Lower lobe of right lung (tissue), 2 donors: ENCODE results near the gene ATP10A. TPM values are rescaled to one million over a fixed set of nuclear protein-coding genes. Genes with fewer than 3 reads are reported as not detected.

Experiments
- ATAC-seq, 2 donors: fragments of 200-7000 bp; cut with Tn5 transposase; one replicate each; pipeline ENCODE4 v1.9.1; 2020 to 2022; ENCODE audit warnings: mild to moderate bottlenecking in 2 of 2, moderate library complexity in 2 of 2
- DNase-seq: peaks from one replicate; pipeline ENCODE4 v3.0.0-alpha.2; 2020
- H3K27ac ChIP-seq: fragments of 200-600 bp; one replicate; pipeline ENCODE4 v1.8.0; 2022
- H3K27me3 ChIP-seq: fragments of 200-600 bp; one replicate; pipeline ENCODE4 v1.8.0; 2022; ENCODE audit warnings: low read depth
- H3K36me3 ChIP-seq: fragments of 200-600 bp; one replicate; pipeline ENCODE4 v1.8.0; 2022; ENCODE audit warnings: mild to moderate bottlenecking
- H3K4me1 ChIP-seq: fragments of 200-600 bp; one replicate; pipeline ENCODE4 v1.8.0; 2022
- H3K4me3 ChIP-seq: fragments of 200-600 bp; one replicate; pipeline ENCODE4 v1.8.0; 2022; ENCODE audit warnings: mild to moderate bottlenecking
- H3K9me3 ChIP-seq: fragments of 200-600 bp; one replicate; pipeline ENCODE4 v1.8.0; 2022
- CTCF ChIP-seq: fragments of 200-600 bp; IDR thresholded peaks from one replicate; pipeline ENCODE4 v1.8.0; 2022; ENCODE audit warnings: antibody characterized with exemption, mild to moderate bottlenecking
- intact Hi-C: fragments of 100-400 bp; cut with DNase I; formaldehyde crosslinking; loops from one replicate; pipeline ENCODE4 v1.11.0; 2022
- total RNA-seq: library from RNA; stranded (reverse); fragmentation: NEBNext Ultra II Directional; extraction: Animal tissue kit (Norgen Biotek cat#: 25700); gene quantifications from one replicate; pipeline ENCODE4 v1.2.1, GENCODE V29; 2021
- donor health status: DM: no; HTN: yes; CAD: no; lungs with severe emphysema.

ATP10A gene
- total RNA-seq, 1 donor from 2014 or later: 43.5 TPM

- H3K9me3 ChIP-seq: no peaks in the 10 kb centered on the region
- DNase-seq (no peak), ATAC-seq (no peak)
- no peak overlapping the region for H3K4me3 ChIP-seq
- no peak overlapping the region for H3K27ac ChIP-seq
- H3K4me1 ChIP-seq: no peaks in the 10 kb centered on the region
- no peaks in the 10 kb centered on the region for H3K27me3 ChIP-seq
- no peaks in the 10 kb centered on the region for H3K36me3 ChIP-seq
- intact Hi-C loops: no loop called here
- TF ChIP-seq CTCF: no peak
Measured at GRCh38 chr15:25807063-25807462, 56.1 kb downstream of the ATP10A start.

GRCh38 chr15:25805031-25805430, 58.1 kb downstream of the ATP10A start:
- intact Hi-C loops: no loop called here
- no peak overlapping the region for H3K27ac ChIP-seq
- no peaks in the 10 kb centered on the region for H3K9me3 ChIP-seq
- DNase-seq (no peak), ATAC-seq (peak in 1 of 2 donors; percentile 5)
- H3K27me3 ChIP-seq: no peaks in the 10 kb centered on the region
- no peak for TF ChIP-seq CTCF
- H3K4me3 ChIP-seq: no peak overlapping the region
- H3K36me3 ChIP-seq: no peaks in the 10 kb centered on the region
- no peaks in the 10 kb centered on the region for H3K4me1 ChIP-seq

- H3K27me3 ChIP-seq: no peaks in the 10 kb centered on the region
- no peak overlapping the region for H3K4me3 ChIP-seq
- H3K4me1 ChIP-seq: no peaks in the 10 kb centered on the region
- TF ChIP-seq CTCF: no peak
- ATAC-seq (no peak), DNase-seq (no peak)
- no peak overlapping the region for H3K27ac ChIP-seq
- intact Hi-C loops: no loop called here
- no peaks in the 10 kb centered on the region for H3K36me3 ChIP-seq
- H3K9me3 ChIP-seq: no peaks in the 10 kb centered on the region
Measured at GRCh38 chr15:25804451-25804850, 58.7 kb downstream of the ATP10A start.

- no peak for ATAC-seq
- Histone ChIP-seq H3K27ac (no peak overlapping the region), H3K9me3 (no peaks in the 10 kb centered on the region), H3K27me3 (no peaks in the 10 kb centered on the region), H3K36me3 (no peaks in the 10 kb centered on the region), H3K4me1 (no peaks in the 10 kb centered on the region), H3K4me3 (no peak overlapping the region)
- intact Hi-C loops: no loop called here
- no peak for DNase-seq
- TF ChIP-seq CTCF: no peak
Measured at GRCh38 chr15:25803541-25803940, 59.6 kb downstream of the ATP10A start.

- intact Hi-C loops: no loop called here
- ATAC-seq: no peak
- Histone ChIP-seq H3K9me3 (no peaks in the 10 kb centered on the region), H3K4me1 (no peaks in the 10 kb centered on the region), H3K4me3 (no peak overlapping the region), H3K27ac (no peak overlapping the region), H3K27me3 (no peaks in the 10 kb centered on the region), H3K36me3 (no peaks in the 10 kb centered on the region)
- DNase-seq: no peak
- TF ChIP-seq CTCF: no peak
Measured at GRCh38 chr15:25803036-25803435, 60.1 kb downstream of the ATP10A start.

GRCh38 chr15:25802285-25802830, 60.8 kb downstream of the ATP10A start:
- no peak for TF ChIP-seq CTCF
- H3K9me3 ChIP-seq: no peaks in the 10 kb centered on the region
- no peaks in the 10 kb centered on the region for H3K27me3 ChIP-seq
- intact Hi-C loops: no loop called here
- H3K4me3 ChIP-seq: no peak overlapping the region
- no peaks in the 10 kb centered on the region for H3K36me3 ChIP-seq
- no peak overlapping the region for H3K27ac ChIP-seq
- H3K4me1 ChIP-seq: no peaks in the 10 kb centered on the region
- DNase-seq: no peak
- no peak for ATAC-seq
